Adrenal gland (tissue), 5 donors: ENCODE measurements around the gene MCMBP.

ENCODE experiments used
- POLR2A ChIP-seq, 2 donors: fragments of 450-650 bp; IDR thresholded peaks; one replicate each; pipeline ENCODE4 v1.6.1; 2017; ENCODE audit warnings: antibody characterized with exemption in 2 of 2, mild to moderate bottlenecking in 2 of 2, moderate library complexity in 1 of 2
- TF ChIP-seq, protein P1 (sequence below), 6 experiments: fragments of 450-650 bp in 4 of 6; fragments of 200-600 bp in 2 of 6; sonication (generic) in 1 of 6; IDR thresholded peaks; 1 replicate in 5 of 6; 2 replicates in 1 of 6; pipeline versions ENCODE4 v1.5.1 to v1.8.0; 2016 to 2021; ENCODE audit warnings: antibody characterized with exemption in 6 of 6, mild to moderate bottlenecking in 2 of 6, moderate library complexity in 1 of 6
- donor health status: DM: no; HTN: no; CAD: no.

GRCh38 chr10:119829429-119829828 lies 43.2 kb downstream of the MCMBP start:
- TF ChIP-seq, protein P1, sequence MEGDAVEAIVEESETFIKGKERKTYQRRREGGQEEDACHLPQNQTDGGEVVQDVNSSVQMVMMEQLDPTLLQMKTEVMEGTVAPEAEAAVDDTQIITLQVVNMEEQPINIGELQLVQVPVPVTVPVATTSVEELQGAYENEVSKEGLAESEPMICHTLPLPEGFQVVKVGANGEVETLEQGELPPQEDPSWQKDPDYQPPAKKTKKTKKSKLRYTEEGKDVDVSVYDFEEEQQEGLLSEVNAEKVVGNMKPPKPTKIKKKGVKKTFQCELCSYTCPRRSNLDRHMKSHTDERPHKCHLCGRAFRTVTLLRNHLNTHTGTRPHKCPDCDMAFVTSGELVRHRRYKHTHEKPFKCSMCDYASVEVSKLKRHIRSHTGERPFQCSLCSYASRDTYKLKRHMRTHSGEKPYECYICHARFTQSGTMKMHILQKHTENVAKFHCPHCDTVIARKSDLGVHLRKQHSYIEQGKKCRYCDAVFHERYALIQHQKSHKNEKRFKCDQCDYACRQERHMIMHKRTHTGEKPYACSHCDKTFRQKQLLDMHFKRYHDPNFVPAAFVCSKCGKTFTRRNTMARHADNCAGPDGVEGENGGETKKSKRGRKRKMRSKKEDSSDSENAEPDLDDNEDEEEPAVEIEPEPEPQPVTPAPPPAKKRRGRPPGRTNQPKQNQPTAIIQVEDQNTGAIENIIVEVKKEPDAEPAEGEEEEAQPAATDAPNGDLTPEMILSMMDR (IDR thresholded peaks at IDR 0.05), result no peak
- no peak for TF ChIP-seq POLR2A (IDR thresholded peaks at IDR 0.05)
